ENCODE measurements around the gene GRB2.

GRCh38 chr17:75361996-75362395 is 43.5 kb downstream of the GRB2 start:
- TF ChIP-seq CTCF (conservative IDR thresholded peaks at IDR 0.05; ENCODE audit: low read length) (no peak), EZH2phosphoT487 (IDR thresholded peaks at IDR 0.05; ENCODE audit: borderline replicate concordance, low read depth, low read length) (no peak)

Measured in OCI-LY7 (cell line).